Chondrocyte (in vitro differentiated cells): Measurements from ENCODE around the gene SLC27A2. TPM values are rescaled to one million over a fixed set of nuclear protein-coding genes. Genes with fewer than 3 reads are reported as not detected.
A peak's percentile ranks its signal among the peaks of the same experiment; 100 is the strongest.

Source experiments
- DNase-seq: peaks from one replicate; pipeline ENCODE4 v3.0.0; 2021; ENCODE audit warnings: mixed read lengths, low spot score
- H3K27ac Mint-ChIP-seq: one replicate; pipeline ENCODE4 v1.8.0; 2021; ENCODE audit warnings: mild to moderate bottlenecking, moderate library complexity, mixed read lengths; ENCODE audit not compliant: unreplicated experiment
- H3K27me3 Mint-ChIP-seq: 2 replicates; pipeline ENCODE4 v1.8.0; 2021; ENCODE audit warnings: low read depth, mixed read lengths
- H3K36me3 Mint-ChIP-seq: 2 replicates; pipeline ENCODE4 v1.8.0; 2021; ENCODE audit warnings: low read depth, mixed read lengths
- H3K4me1 Mint-ChIP-seq: 2 replicates; pipeline ENCODE4 v1.8.0; 2021; ENCODE audit warnings: low read depth, mild to moderate bottlenecking, mixed read lengths
- H3K4me3 Mint-ChIP-seq: one replicate; pipeline ENCODE4 v1.8.0; 2021; ENCODE audit warnings: mild to moderate bottlenecking, moderate library complexity, mixed read lengths; ENCODE audit not compliant: unreplicated experiment
- H3K9me3 Mint-ChIP-seq: 2 replicates; pipeline ENCODE4 v1.8.0; 2021; ENCODE audit warnings: low read depth, mixed read lengths
- CTCF ChIP-seq: fragments of 200-600 bp; sonication (generic); IDR thresholded peaks from 2 replicates; pipeline ENCODE4 v1.5.0; 2021; ENCODE audit warnings: antibody characterized with exemption, mild to moderate bottlenecking, moderate library complexity
- total RNA-seq: library from RNA; stranded (reverse); gene quantifications from 3 replicates; pipeline ENCODE4 v1.2.1, GENCODE V29; 2021

The SLC27A2 gene
- total RNA-seq, 1 donor from 2014 or later, result not detected

GRCh38 chr15:50144341-50145120 lies 37.5 kb upstream of the SLC27A2 start:
- DNase-seq, result no peak
- TF ChIP-seq CTCF, result no peak
- Mint-ChIP-seq H3K36me3 (no peaks in the 10 kb centered on the region), H3K27ac (no peak overlapping the region), H3K4me3 (no peak overlapping the region), H3K4me1 (peaks cover 11% of the 10 kb centered on the region), H3K27me3 (no peaks in the 10 kb centered on the region), H3K9me3 (no peaks in the 10 kb centered on the region)

DNA sequence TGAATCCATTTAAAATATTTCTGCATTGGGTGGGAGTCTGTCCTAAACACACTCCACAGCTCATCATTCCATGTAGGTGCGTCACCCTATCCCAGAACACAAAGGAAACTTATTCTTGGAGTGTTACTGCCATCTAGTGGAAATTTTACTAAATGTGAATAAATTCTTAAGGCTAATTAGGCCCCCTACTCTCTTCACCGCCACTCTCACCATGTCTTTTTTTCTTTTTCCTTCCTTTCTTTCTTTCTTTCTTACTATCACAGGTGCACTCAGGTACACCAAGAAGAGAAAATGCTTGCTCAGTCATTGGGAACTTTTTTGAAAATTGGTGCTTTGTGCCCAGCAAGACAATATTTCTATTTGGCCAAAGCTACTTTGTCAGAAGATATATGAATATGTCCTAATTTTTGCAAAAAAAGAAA lies 36.5 kb upstream of the SLC27A2 start:
- Mint-ChIP-seq H3K9me3 (no peaks in the 10 kb centered on the region), H3K27me3 (no peaks in the 10 kb centered on the region), H3K27ac (no peak overlapping the region), H3K4me1 (peaks cover 11% of the 10 kb centered on the region), H3K36me3 (no peaks in the 10 kb centered on the region), H3K4me3 (no peak overlapping the region)
- TF ChIP-seq CTCF, result peak; percentile 92
- no peak for DNase-seq

DNA sequence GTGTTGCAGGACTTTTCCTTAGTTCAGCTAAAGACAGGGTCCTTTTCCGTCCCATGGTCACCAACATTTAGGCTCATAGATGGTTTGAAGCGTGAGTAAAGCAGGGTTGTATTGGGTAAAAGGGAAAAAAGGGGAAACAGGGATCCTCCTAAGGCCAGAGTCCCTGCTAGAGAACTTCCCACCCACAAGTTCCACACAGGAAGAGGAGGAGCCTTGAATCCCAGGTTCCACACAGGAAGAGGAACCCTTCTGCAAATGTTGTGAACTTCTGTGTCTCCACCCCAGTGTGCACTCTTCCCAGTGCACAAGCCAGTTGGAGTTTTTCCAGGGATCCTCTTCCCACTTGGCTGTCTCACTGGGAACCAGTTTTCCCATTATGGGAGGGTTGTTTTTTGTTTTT lies 35.4 kb upstream of the SLC27A2 start:
- TF ChIP-seq CTCF, result no peak
- H3K4me1 Mint-ChIP-seq, result peaks cover 11% of the 10 kb centered on the region

GRCh38 chr15:50148362-50148963 lies 33.5 kb upstream of the SLC27A2 start:
- H3K27ac Mint-ChIP-seq, result no peak overlapping the region
- TF ChIP-seq CTCF, result peak; percentile 75
- peaks cover 2% of the 10 kb centered on the region for H3K27me3 Mint-ChIP-seq
- H3K4me3 Mint-ChIP-seq, result no peak overlapping the region
- H3K9me3 Mint-ChIP-seq, result no peaks in the 10 kb centered on the region
- DNase-seq, result no peak
- H3K4me1 Mint-ChIP-seq, result peaks cover 11% of the 10 kb centered on the region
- H3K36me3 Mint-ChIP-seq, result no peaks in the 10 kb centered on the region

More for the DNA sequence above, 35.4 kb upstream of the SLC27A2 start:
- Mint-ChIP-seq H3K36me3 (no peaks in the 10 kb centered on the region), H3K27me3 (no peaks in the 10 kb centered on the region), H3K27ac (no peak overlapping the region), H3K4me3 (no peak overlapping the region), H3K9me3 (no peaks in the 10 kb centered on the region)
- no peak for DNase-seq

GRCh38 chr15:50149090-50149489 lies 32.9 kb upstream of the SLC27A2 start:
- H3K27ac Mint-ChIP-seq, result no peak overlapping the region
- DNase-seq, result no peak
- H3K36me3 Mint-ChIP-seq, result no peaks in the 10 kb centered on the region
- H3K4me3 Mint-ChIP-seq, result no peak overlapping the region
- no peaks in the 10 kb centered on the region for H3K9me3 Mint-ChIP-seq
- peaks cover 11% of the 10 kb centered on the region for H3K4me1 Mint-ChIP-seq
- H3K27me3 Mint-ChIP-seq, result peaks cover 2% of the 10 kb centered on the region
- no peak for TF ChIP-seq CTCF
